HUDEP-2 (cell line): Measurements from ENCODE around the gene PLSCR3.

Experiments used
- DNase-seq, 76 experiments: peaks; one replicate each; lab custom pipeline; 2025; ENCODE audit not compliant: unreplicated experiment in 76 of 76; lab: John Stamatoyannopoulos, UW

PLSCR3 gene

GRCh38 chr17:7352503-7352889 lies 41.8 kb downstream of the PLSCR3 start:
- no peak for DNase-seq

DNA sequence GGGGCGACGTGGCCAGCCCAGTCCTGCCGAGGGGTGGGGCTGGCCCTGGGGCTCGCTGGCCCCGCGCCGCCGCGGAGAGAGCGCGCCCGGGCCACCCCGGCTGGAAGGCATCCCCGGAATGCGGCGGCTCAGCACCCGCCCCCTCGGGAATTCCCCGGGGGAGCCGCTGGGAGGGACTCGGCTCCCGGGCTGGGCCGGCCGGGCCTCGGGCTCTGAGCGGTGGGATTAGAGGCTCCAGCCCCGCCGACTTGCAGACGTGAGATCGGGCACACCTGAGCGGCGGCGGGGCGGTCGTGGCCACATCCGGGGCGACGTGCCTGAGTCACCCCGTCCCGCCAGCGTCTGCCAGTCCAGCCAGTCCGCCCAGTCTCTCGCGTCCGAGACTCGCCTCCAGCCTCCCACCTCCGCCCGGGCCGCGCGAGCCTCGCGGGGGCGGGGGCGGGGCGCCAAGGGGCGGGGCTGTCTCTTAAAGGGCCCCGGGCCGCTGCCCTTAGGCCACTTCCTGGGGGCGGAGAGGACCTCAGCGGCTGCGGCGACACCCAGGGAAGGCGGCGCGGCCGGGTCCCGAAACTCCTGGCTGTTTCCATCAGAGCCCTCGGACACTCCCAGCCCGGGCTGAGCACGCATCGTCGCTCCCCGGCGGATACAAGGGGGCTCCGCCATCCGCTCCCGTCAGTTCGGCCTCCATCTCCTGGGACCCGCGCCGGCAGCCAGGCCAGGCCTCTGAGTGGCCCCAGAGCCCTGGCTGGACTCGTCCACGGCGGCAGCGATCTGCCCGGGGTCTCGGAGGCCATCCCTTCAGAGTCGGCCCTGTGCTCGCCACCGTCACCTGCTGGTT lies 42.4 kb downstream of the PLSCR3 start, which contains the start of gene KCTD11:
Gene KCTD11, plus strand, starts transcription at position 498 of the 838 bp plus-strand sequence.
- DNase-seq: peak in 64 of 76 experiments; percentile 22 to 91 (median 75)

DNA sequence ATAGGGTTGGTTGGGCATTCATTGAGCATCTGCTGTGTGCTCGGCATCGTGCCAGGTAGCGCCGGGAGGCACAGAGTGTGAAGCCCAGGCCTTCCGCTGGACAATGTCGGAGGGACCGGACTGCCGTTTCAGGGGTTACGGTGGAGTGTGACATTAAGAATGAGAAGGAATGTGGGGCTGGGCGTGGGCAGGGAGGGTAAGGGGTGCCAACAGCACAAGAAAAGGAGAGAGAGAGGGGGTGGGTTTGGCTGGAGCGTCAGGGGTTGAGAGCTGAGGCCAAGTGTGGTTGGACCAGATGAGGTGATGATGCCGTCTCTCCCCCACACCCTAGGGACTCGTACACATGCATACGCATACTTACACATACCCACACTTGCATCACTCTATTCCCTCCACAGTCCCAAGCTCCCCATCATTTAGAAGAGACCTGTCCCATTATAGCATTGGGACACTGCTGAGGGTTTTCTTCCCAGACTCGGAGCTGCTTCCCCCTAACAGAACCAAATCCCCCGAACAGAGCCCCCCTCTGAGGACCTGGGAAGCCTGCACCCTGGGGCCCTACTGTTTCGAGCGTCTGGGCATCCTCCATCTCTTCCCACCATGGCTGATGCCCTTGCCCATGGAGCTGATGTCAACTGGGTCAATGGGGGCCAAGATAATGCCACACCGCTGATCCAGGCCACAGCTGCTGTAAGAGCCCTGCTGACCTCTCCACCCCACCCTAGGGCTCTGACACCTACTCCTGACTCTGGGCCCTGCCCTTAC lies 45.7 kb downstream of the PLSCR3 start:
- no peak for DNase-seq

DNA sequence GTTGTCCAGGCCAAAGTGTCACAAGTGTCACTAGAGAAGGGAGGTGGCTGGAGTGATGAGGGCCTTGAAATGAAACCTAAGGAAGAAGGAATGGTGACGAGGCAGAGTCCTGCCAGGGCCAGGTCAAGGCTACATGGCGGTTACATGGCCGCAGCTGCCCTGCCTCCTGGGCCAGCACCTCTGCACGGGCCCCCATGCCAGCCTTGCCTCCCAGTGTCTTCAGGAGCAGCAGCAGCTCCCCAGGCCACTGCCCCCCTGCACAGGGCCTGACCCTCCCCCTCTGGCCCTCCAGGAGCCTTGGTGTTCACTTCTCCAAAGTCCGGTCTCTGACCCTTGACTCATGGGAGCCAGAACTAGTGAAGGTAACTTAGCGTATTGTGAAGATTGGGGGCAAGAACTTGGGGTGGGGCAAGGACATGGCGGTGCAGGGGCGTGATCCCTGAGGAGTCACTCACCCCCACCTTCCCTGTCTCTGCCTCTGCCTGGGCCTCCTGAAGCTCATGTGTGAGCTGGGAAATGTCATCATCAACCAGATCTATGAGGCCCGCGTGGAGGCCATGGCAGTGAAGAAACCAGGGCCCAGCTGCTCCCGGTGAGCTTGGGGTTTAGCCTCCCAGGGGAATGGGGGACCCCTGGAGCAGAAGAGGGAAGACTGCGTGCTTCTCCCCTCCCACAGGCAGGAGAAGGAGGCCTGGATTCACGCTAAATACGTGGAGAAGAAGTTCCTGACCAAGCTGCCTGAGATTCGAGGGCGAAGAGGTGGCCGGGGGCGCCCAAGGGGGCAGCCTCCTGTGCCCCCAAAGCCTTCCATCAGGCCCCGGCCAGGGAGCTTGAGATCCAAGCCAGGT lies 46.5 kb downstream of the PLSCR3 start:
- DNase-seq: no peak

DNA sequence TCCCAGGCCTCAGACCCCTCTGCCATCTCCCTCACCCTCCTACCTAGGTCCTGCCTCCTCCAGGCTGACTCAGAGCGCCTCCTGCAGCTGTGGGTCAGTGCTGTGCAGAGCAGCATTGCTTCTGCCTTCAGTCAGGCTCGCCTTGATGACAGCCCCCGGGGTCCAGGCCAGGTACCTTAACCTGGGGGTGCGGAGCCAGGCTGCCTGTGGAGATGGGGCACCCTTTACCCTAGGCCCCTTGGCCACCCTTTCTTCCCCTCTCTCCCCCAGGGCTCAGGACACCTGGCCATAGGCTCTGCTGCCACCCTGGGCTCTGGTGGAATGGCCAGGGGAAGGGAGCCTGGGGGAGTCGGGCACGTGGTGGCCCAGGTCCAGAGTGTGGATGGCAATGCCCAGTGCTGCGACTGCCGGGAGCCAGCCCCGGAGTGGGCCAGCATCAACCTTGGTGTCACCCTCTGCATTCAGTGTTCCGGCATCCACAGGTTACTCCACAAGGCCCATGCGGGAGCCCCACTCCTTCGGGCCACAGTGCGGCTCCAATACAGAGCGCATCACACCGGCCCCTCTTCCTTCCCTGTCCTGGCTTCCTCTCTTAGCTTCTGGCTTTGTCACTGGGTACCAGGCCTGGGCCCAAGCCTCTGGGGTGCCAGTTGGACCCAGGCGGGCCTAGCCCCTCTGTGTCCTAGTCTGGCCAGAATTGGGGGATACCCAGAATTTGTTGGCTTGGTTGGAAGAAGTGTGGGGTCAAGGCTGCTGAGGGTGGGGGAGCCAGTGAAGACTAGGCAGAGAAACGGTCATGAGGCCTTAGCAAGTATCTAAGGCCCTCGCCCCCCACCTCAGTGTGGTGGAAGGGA lies 47.3 kb downstream of the PLSCR3 start:
- no peak for DNase-seq

- DNase-seq: no peak
Observed at GRCh38 chr17:7343250-7343649, 51.1 kb downstream of the PLSCR3 start.

GRCh38 chr17:7341842-7342241 lies 52.5 kb downstream of the PLSCR3 start:
- no peak for DNase-seq

DNA sequence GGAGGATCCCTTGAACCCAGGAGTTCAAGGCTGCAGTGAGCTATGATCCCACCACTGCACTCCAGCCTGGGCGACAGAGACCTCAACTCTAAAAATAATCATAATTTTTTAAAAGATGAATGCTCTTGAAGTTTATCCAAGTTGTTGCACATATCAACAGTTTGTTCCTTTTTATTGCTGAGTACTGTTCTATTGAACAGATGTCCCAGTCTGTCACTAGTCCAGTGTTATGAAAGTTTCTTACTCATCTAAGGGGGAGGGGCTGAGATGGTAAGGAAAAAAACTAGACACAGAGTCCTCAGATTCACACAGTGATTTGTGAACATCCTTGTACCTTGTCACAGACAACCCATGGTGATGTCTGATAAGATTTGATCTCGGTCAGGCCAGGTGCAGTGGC lies 54.1 kb downstream of the PLSCR3 start:
- no peak for DNase-seq
